Measurements from ENCODE around the gene P2RX5.

GRCh38 chr17:3675886-3676285, 20.1 kb downstream of the P2RX5 start:
- no peak for TF ChIP-seq CTCF (IDR thresholded peaks at IDR 0.05; ENCODE audit: low read depth, low read length, poor library complexity, severe bottlenecking)
- no peak for TF ChIP-seq EZH2phosphoT487 (IDR thresholded peaks at IDR 0.05; ENCODE audit: borderline replicate concordance, low read length)

All from DOHH2 (cell line).